SK-N-SH treated with all-trans-retinoic acid at 6 μM for 48 hours (cell line): ENCODE results near the gene DCTN5.

Experiments
- ATAC-seq: fragments of 200-7000 bp; cut with Tn5 transposase; 3 replicates; pipeline ENCODE4 v1.9.1; 2020; ENCODE audit warnings: mild to moderate bottlenecking, moderate library complexity
- ARNTL ChIP-seq: fragments of 450-650 bp; formaldehyde crosslinking; IDR thresholded peaks from 2 replicates; pipeline ENCODE4 v1.5.0; 2020; ENCODE audit warnings: low read depth, mild to moderate bottlenecking, moderate library complexity, borderline replicate concordance
- BACH2 ChIP-seq: fragments of 250-450 bp; sonication (Bioruptor Pico); IDR thresholded peaks from 2 replicates; pipeline ENCODE4 v1.9.0; 2021; ENCODE audit warnings: mild to moderate bottlenecking, borderline replicate concordance
- CREB5 ChIP-seq: fragments of 250-450 bp; sonication (Bioruptor Pico); IDR thresholded peaks from 2 replicates; pipeline ENCODE4 v1.5.1; 2020; ENCODE audit warnings: low read depth, mild to moderate bottlenecking, moderate library complexity
- CSDC2 ChIP-seq: fragments of 250-450 bp; sonication (Bioruptor Pico); IDR thresholded peaks from 2 replicates; pipeline ENCODE4 v1.5.0; 2020; ENCODE audit warnings: mild to moderate bottlenecking, moderate library complexity
- CSRNP3 ChIP-seq: fragments of 250-450 bp; sonication (Bioruptor Pico); IDR thresholded peaks from 2 replicates; pipeline ENCODE4 v1.5.1; 2021; ENCODE audit warnings: mild to moderate bottlenecking, moderate library complexity
- ESRRG ChIP-seq: fragments of 250-450 bp; sonication (Bioruptor Pico); IDR thresholded peaks from 2 replicates; pipeline ENCODE4 v1.6.1; 2021; ENCODE audit warnings: mild to moderate bottlenecking
- GLIS3 ChIP-seq: fragments of 250-450 bp; sonication (Bioruptor Pico); IDR thresholded peaks from 2 replicates; pipeline ENCODE4 v1.5.0; 2020; ENCODE audit warnings: mild to moderate bottlenecking, moderate library complexity
- ISL1 ChIP-seq: fragments of 250-450 bp; sonication (Bioruptor Pico); IDR thresholded peaks from 2 replicates; pipeline ENCODE4 v2.1.2; 2022; ENCODE audit warnings: mild to moderate bottlenecking, moderate library complexity
- OSR1 ChIP-seq: fragments of 250-450 bp; sonication (Bioruptor Pico); IDR thresholded peaks from 2 replicates; pipeline ENCODE4 v1.8.0; 2022; ENCODE audit warnings: moderate library complexity, mild to moderate bottlenecking, inconsistent platforms
- PATZ1 ChIP-seq: fragments of 250-450 bp; sonication (Bioruptor Pico); IDR thresholded peaks from 2 replicates; pipeline ENCODE4 v1.8.0; 2020; ENCODE audit warnings: mild to moderate bottlenecking, moderate library complexity, borderline replicate concordance
- POU6F1 ChIP-seq: fragments of 250-450 bp; sonication (Bioruptor Pico); IDR thresholded peaks from 2 replicates; pipeline ENCODE4 v1.8.0; 2021; ENCODE audit warnings: low read depth, mild to moderate bottlenecking, moderate library complexity, borderline replicate concordance
- PPARA ChIP-seq: fragments of 250-450 bp; sonication (Bioruptor Pico); IDR thresholded peaks from 2 replicates; pipeline ENCODE4 v1.5.0; 2020; ENCODE audit warnings: mild to moderate bottlenecking, borderline replicate concordance
- SNAI2 ChIP-seq: fragments of 250-450 bp; sonication (Bioruptor Pico); IDR thresholded peaks from 2 replicates; pipeline ENCODE4 v1.5.0; 2020; ENCODE audit warnings: mild to moderate bottlenecking, moderate library complexity
- TCF4 ChIP-seq: fragments of 250-450 bp; sonication (Bioruptor Pico); IDR thresholded peaks from 2 replicates; pipeline ENCODE4 v1.8.0; 2021; ENCODE audit warnings: mild to moderate bottlenecking, moderate library complexity, borderline replicate concordance
- TOX ChIP-seq: fragments of 250-450 bp; sonication (Bioruptor Pico); IDR thresholded peaks from 2 replicates; pipeline ENCODE4 v1.8.0; 2021; ENCODE audit warnings: mild to moderate bottlenecking, moderate library complexity, borderline replicate concordance
- TSHZ2 ChIP-seq: fragments of 250-450 bp; sonication (Bioruptor Pico); IDR thresholded peaks from 2 replicates; pipeline ENCODE4 v1.5.0; 2020; ENCODE audit warnings: mild to moderate bottlenecking, moderate library complexity
- ZC3H10 ChIP-seq: fragments of 250-450 bp; sonication (Bioruptor Pico); IDR thresholded peaks from 2 replicates; pipeline ENCODE4 v1.5.1; 2021; ENCODE audit warnings: mild to moderate bottlenecking, moderate library complexity
- ZFP3 ChIP-seq: fragments of 250-450 bp; sonication (Bioruptor Pico); IDR thresholded peaks from 2 replicates; pipeline ENCODE4 v1.5.0; 2020; ENCODE audit warnings: mild to moderate bottlenecking, moderate library complexity
- ZFP30 ChIP-seq: fragments of 450-650 bp; formaldehyde crosslinking; IDR thresholded peaks from 2 replicates; pipeline ENCODE4 v1.5.0; 2022; ENCODE audit warnings: mild to moderate bottlenecking, moderate library complexity
- ZNF565 ChIP-seq: fragments of 450-650 bp; formaldehyde crosslinking; conservative IDR thresholded peaks from 2 replicates; pipeline ENCODE4 v1.5.0; 2020; ENCODE audit warnings: low read depth, mild to moderate bottlenecking, moderate library complexity
- ZNF70 ChIP-seq: fragments of 450-650 bp; formaldehyde crosslinking; IDR thresholded peaks from 2 replicates; pipeline ENCODE4 v1.5.0; 2020; ENCODE audit warnings: mild to moderate bottlenecking, moderate library complexity
- ZNF8 ChIP-seq: fragments of 450-650 bp; formaldehyde crosslinking; IDR thresholded peaks from 2 replicates; pipeline ENCODE4 v1.5.0; 2020; ENCODE audit warnings: mild to moderate bottlenecking, moderate library complexity

DCTN5 gene

GRCh38 chr16:23694644-23695373, 53.5 kb downstream of the DCTN5 start:
- ATAC-seq = peak; percentile 27; the same call in 2 of the 3 replicates
- TF ChIP-seq OSR1 (CRISPR knock-in tag) (no peak), SNAI2 (no peak), GLIS3 (no peak), ISL1 (CRISPR knock-in tag) (no peak), CREB5 (CRISPR knock-in tag) (no peak), BACH2 (CRISPR knock-in tag) (no peak), ESRRG (CRISPR knock-in tag) (no peak), ARNTL (CRISPR knock-in tag) (no peak), ZNF70 (CRISPR knock-in tag) (no peak), ZNF565 (CRISPR knock-in tag) (no peak), CSDC2 (CRISPR knock-in tag) (no peak), TSHZ2 (CRISPR knock-in tag) (no peak), PATZ1 (no peak), ZNF8 (CRISPR knock-in tag) (no peak), ZFP30 (CRISPR knock-in tag) (no peak), POU6F1 (CRISPR knock-in tag) (no peak), TOX (CRISPR knock-in tag) (no peak)

- TF ChIP-seq ZFP3 (CRISPR knock-in tag) (no peak), CSDC2 (CRISPR knock-in tag) (no peak), ZNF8 (CRISPR knock-in tag) (no peak), ZFP30 (CRISPR knock-in tag) (no peak), TCF4 (CRISPR knock-in tag) (no peak), PATZ1 (no peak), ZC3H10 (CRISPR knock-in tag) (no peak), ZNF565 (CRISPR knock-in tag) (no peak), OSR1 (CRISPR knock-in tag) (no peak), ARNTL (CRISPR knock-in tag) (no peak), ISL1 (CRISPR knock-in tag) (no peak), CSRNP3 (CRISPR knock-in tag) (no peak), TOX (CRISPR knock-in tag) (no peak), PPARA (CRISPR knock-in tag) (no peak)
- ATAC-seq = no peak
Measured at GRCh38 chr16:23695756-23696155, 54.5 kb downstream of the DCTN5 start.
